ENCODE data around the gene KLK2.

- TF ChIP-seq CTCF (conservative IDR thresholded peaks at IDR 0.05; ENCODE audit: low read length) (no peak), EZH2phosphoT487 (IDR thresholded peaks at IDR 0.05; ENCODE audit: borderline replicate concordance) (no peak)
Observed at GRCh38 chr19:50832666-50833065, 40.6 kb upstream of the KLK2 start.

Data from Loucy (cell line).